Measurements from ENCODE around the gene GON4L.
"Not testable (repeated sequence)": the region's sequence is repeated elsewhere in the genome, so short reads cannot be mapped to it uniquely, and the experiment has no call there.

The GON4L gene

GRCh38 chr1:155847823-155848529 lies 9.0 kb downstream of the GON4L start:
- in situ Hi-C loops (cut with MboI; ENCODE audit: low sequenced_read_pairs, unreplicated experiment) = no loop called here
- no peak for TF ChIP-seq CTCF (IDR thresholded peaks at IDR 0.05; ENCODE audit: borderline replicate concordance, control extremely low read depth, extremely low read depth, insufficient read depth, missing control alignments)

GRCh38 chr1:155844860-155845421 lies 12.1 kb downstream of the GON4L start:
- in situ Hi-C loops (cut with MboI; ENCODE audit: low sequenced_read_pairs, unreplicated experiment) = no loop called here
- no peak for DNase-seq (ENCODE audit: low spot score)
- TF ChIP-seq CTCF (IDR thresholded peaks at IDR 0.05; ENCODE audit: borderline replicate concordance, control extremely low read depth, extremely low read depth, insufficient read depth, missing control alignments) = no peak

More at GRCh38 chr1:155847823-155848529, 9.0 kb downstream of the GON4L start:
- DNase-seq (ENCODE audit: low spot score) = no peak

GRCh38 chr1:155840386-155840785 lies 16.6 kb downstream of the GON4L start:
- no peak for DNase-seq (ENCODE audit: low spot score)
- in situ Hi-C loops (cut with MboI; ENCODE audit: low sequenced_read_pairs, unreplicated experiment) = no loop called here
- no peak for TF ChIP-seq CTCF (IDR thresholded peaks at IDR 0.05; ENCODE audit: borderline replicate concordance, control extremely low read depth, extremely low read depth, insufficient read depth, missing control alignments)

- DNase-seq (ENCODE audit: low spot score) = no peak
- TF ChIP-seq CTCF (IDR thresholded peaks at IDR 0.05; ENCODE audit: borderline replicate concordance, control extremely low read depth, extremely low read depth, insufficient read depth, missing control alignments) = no peak
- in situ Hi-C loops (cut with MboI; ENCODE audit: low sequenced_read_pairs, unreplicated experiment) = no loop called here
Observed at GRCh38 chr1:155835548-155835947, 21.5 kb downstream of the GON4L start.

GRCh38 chr1:155834927-155835399 lies 22.1 kb downstream of the GON4L start:
- in situ Hi-C loops (cut with MboI; ENCODE audit: low sequenced_read_pairs, unreplicated experiment); DNase-seq (ENCODE audit: low spot score): not testable (repeated sequence)

- no peak for DNase-seq (ENCODE audit: low spot score)
- TF ChIP-seq CTCF (IDR thresholded peaks at IDR 0.05; ENCODE audit: borderline replicate concordance, control extremely low read depth, extremely low read depth, insufficient read depth, missing control alignments) = no peak
- in situ Hi-C loops (cut with MboI; ENCODE audit: low sequenced_read_pairs, unreplicated experiment) = no loop called here
Observed at GRCh38 chr1:155834296-155834926, 22.6 kb downstream of the GON4L start.

Data from GM13976 (cell line).